H9 (cell line): ENCODE results near the gene VPS35L. TPM values are rescaled to one million over a fixed set of nuclear protein-coding genes. Genes with fewer than 3 reads are reported as not detected.

Experiments used
- DNase-seq: peaks from one replicate; pipeline ENCODE4 v3.0.0-alpha.2; 2017
- H2AFZ ChIP-seq: one replicate; pipeline ENCODE4 v1.6.1; 2013; ENCODE audit warnings: mild to moderate bottlenecking, low read length, control low read depth, moderate library complexity
- H2AK5ac ChIP-seq: 2 replicates; pipeline ENCODE4 v1.6.1; 2013; ENCODE audit warnings: low read length, control low read depth, mixed read lengths; ENCODE audit not compliant: insufficient read length
- H2BK120ac ChIP-seq: one replicate; pipeline ENCODE4 v1.6.1; 2013; ENCODE audit warnings: low read depth, mild to moderate bottlenecking, low read length, control low read depth, inconsistent platforms; ENCODE audit not compliant: poor library complexity, severe bottlenecking
- H2BK12ac ChIP-seq: 2 replicates; pipeline ENCODE4 v1.6.1; 2013; ENCODE audit warnings: low read length, control low read depth, mixed read lengths, low read depth; ENCODE audit not compliant: insufficient read length
- H2BK15ac ChIP-seq: 2 replicates; pipeline ENCODE4 v1.6.1; 2013; ENCODE audit warnings: low read depth, low read length, control low read depth
- H2BK20ac ChIP-seq: one replicate; pipeline ENCODE4 v1.6.1; 2013; ENCODE audit warnings: low read depth, mild to moderate bottlenecking, low read length, control low read depth, inconsistent platforms; ENCODE audit not compliant: poor library complexity, severe bottlenecking
- H2BK5ac ChIP-seq: 2 replicates; pipeline ENCODE4 v1.6.1; 2013; ENCODE audit warnings: low read length, control low read depth, mixed read lengths; ENCODE audit not compliant: insufficient read length
- H3K14ac ChIP-seq: 2 replicates; pipeline ENCODE4 v1.6.1; 2013; ENCODE audit warnings: low read length, control low read depth; ENCODE audit not compliant: insufficient read depth
- H3K18ac ChIP-seq: 2 replicates; pipeline ENCODE4 v1.6.1; 2013; ENCODE audit warnings: low read depth, mild to moderate bottlenecking, mixed read lengths, low read length, control low read depth; ENCODE audit not compliant: insufficient read length
- H3K23ac ChIP-seq: 2 replicates; pipeline ENCODE4 v1.6.1; 2013; ENCODE audit warnings: low read length, control low read depth, mixed read lengths, low read depth; ENCODE audit not compliant: insufficient read length
- H3K23me2 ChIP-seq: 2 replicates; pipeline ENCODE4 v1.6.1; 2013; ENCODE audit warnings: low read depth, mild to moderate bottlenecking, mixed read lengths, low read length, control low read depth; ENCODE audit not compliant: insufficient read length, poor library complexity, severe bottlenecking
- H3K27ac ChIP-seq: 2 replicates; pipeline ENCODE4 v1.5.1; 2013; ENCODE audit warnings: low read length, control low read depth, mixed read lengths, low read depth; ENCODE audit not compliant: insufficient read length
- H3K27me3 ChIP-seq: 2 replicates; pipeline ENCODE4 v1.6.1; 2013; ENCODE audit warnings: low read length, control low read depth, inconsistent platforms; ENCODE audit not compliant: insufficient read depth
- H3K4ac ChIP-seq: 2 replicates; pipeline ENCODE4 v1.6.1; 2013; ENCODE audit warnings: low read depth, mild to moderate bottlenecking, control low read depth, inconsistent platforms, low read length, moderate library complexity
- H3K4me1 ChIP-seq: 2 replicates; pipeline ENCODE4 v1.6.1; 2013; ENCODE audit warnings: low read length, control low read depth, inconsistent platforms; ENCODE audit not compliant: insufficient read depth
- H3K4me2 ChIP-seq: 2 replicates; pipeline ENCODE4 v1.6.1; 2013; ENCODE audit warnings: low read length, control low read depth, mixed read lengths; ENCODE audit not compliant: insufficient read length, insufficient read depth
- H3K56ac ChIP-seq: 2 replicates; pipeline ENCODE4 v1.6.1; 2013; ENCODE audit warnings: low read depth, mild to moderate bottlenecking, mixed read lengths, low read length, control low read depth; ENCODE audit not compliant: insufficient read length
- H3K79me1 ChIP-seq: 2 replicates; pipeline ENCODE4 v1.6.1; 2013; ENCODE audit warnings: low read depth, mild to moderate bottlenecking, moderate library complexity, low read length, control low read depth, inconsistent platforms; ENCODE audit not compliant: insufficient read depth, poor library complexity, severe bottlenecking
- H3K79me2 ChIP-seq: 2 replicates; pipeline ENCODE4 v1.6.1; 2013; ENCODE audit warnings: low read length, control low read depth, inconsistent platforms; ENCODE audit not compliant: insufficient read depth
- H3K9ac ChIP-seq: 2 replicates; pipeline ENCODE4 v1.6.1; 2013; ENCODE audit warnings: low read length, control low read depth, mixed read lengths; ENCODE audit not compliant: insufficient read length; ENCODE audit errors: extremely low read depth
- H3K9me3 ChIP-seq: one replicate; pipeline ENCODE4 v1.6.1; 2013; ENCODE audit warnings: low read depth, low read length, inconsistent platforms; ENCODE audit not compliant: control insufficient read depth
- H3T11ph ChIP-seq: one replicate; pipeline ENCODE4 v1.6.1; 2013; ENCODE audit warnings: mild to moderate bottlenecking, low read length, control low read depth, inconsistent platforms
- H4K20me1 ChIP-seq: one replicate; pipeline ENCODE4 v1.6.1; 2013; ENCODE audit not compliant: control insufficient read depth, insufficient read length, insufficient read depth
- H4K5ac ChIP-seq: 2 replicates; pipeline ENCODE4 v1.6.1; 2013; ENCODE audit warnings: low read depth, mild to moderate bottlenecking, mixed read lengths, low read length, control low read depth; ENCODE audit not compliant: insufficient read length
- H4K8ac ChIP-seq: replicated peaks from 2 replicates; pipeline ENCODE4 v1.6.1; 2013; ENCODE audit warnings: low read length, control low read depth, mixed read lengths, low read depth; ENCODE audit not compliant: insufficient read length
- H4K91ac ChIP-seq: 2 replicates; pipeline ENCODE4 v1.6.1; 2013; ENCODE audit warnings: low read depth, mild to moderate bottlenecking, moderate library complexity, mixed read lengths, low read length, control low read depth; ENCODE audit not compliant: insufficient read length
- H3K27ac Mint-ChIP-seq, 3 experiments: 2 replicates in 2 of 3; 3 replicates in 1 of 3; pipeline ENCODE4 v1.8.0; 2020 to 2021; ENCODE audit warnings: mixed read lengths in 3 of 3, mild to moderate bottlenecking in 1 of 3, moderate library complexity in 1 of 3
- H3K27me3 Mint-ChIP-seq: 2 replicates; pipeline ENCODE4 v1.8.0; 2021; ENCODE audit warnings: low read depth, mild to moderate bottlenecking, moderate library complexity, mixed read lengths
- H3K36me3 Mint-ChIP-seq, 3 experiments: 2 replicates in 2 of 3; 3 replicates in 1 of 3; pipeline ENCODE4 v1.8.0; 2020 to 2021; ENCODE audit warnings: low read depth in 3 of 3, mixed read lengths in 3 of 3; ENCODE audit not compliant: insufficient read depth in 1 of 3
- H3K4me1 Mint-ChIP-seq, 2 experiments: 2 replicates each; pipeline ENCODE4 v1.8.0; 2020; ENCODE audit warnings: mixed read lengths in 2 of 2
- H3K4me3 Mint-ChIP-seq, 2 experiments: 2 replicates in 1 of 2; 3 replicates in 1 of 2; pipeline ENCODE4 v1.8.0; 2020 to 2021; ENCODE audit warnings: mild to moderate bottlenecking in 2 of 2, mixed read lengths in 2 of 2, moderate library complexity in 1 of 2
- H3K9me3 Mint-ChIP-seq, 2 experiments: 2 replicates in 1 of 2; 3 replicates in 1 of 2; pipeline ENCODE4 v1.8.0; 2020; ENCODE audit warnings: mild to moderate bottlenecking in 2 of 2, mixed read lengths in 2 of 2, moderate library complexity in 1 of 2
- CTCF ChIP-seq: fragments of 200-600 bp; sonication (generic); conservative IDR thresholded peaks from 3 replicates; pipeline ENCODE4 v1.8.0; 2021; ENCODE audit warnings: antibody characterized with exemption, mild to moderate bottlenecking
- WGBS: extraction: QIAGEN DNeasy Blood & Tissue Kit; methylation state at CpG from one replicate; pipeline ENCODE4 v1.1.7; 2013; ENCODE audit warnings: missing lambda C conversion rate, low lambda C conversion rate, mixed read lengths; ENCODE audit not compliant: insufficient read length; ENCODE audit errors: extremely low coverage; 5-methylcytosine and 5-hydroxymethylcytosine counted together
- total RNA-seq: library from RNA; stranded (reverse); gene quantifications from 2 replicates; pipeline ENCODE4 v1.2.1, GENCODE V29; 2021

VPS35L gene
- total RNA-seq, 1 experiment from 2014 or later, result 58.4 TPM

GRCh38 chr16:19701091-19701490 lies 145.6 kb downstream of the VPS35L start:
- Histone ChIP-seq H3K9me3 (no peaks in the 10 kb centered on the region), H4K8ac (no peak overlapping the region), H3K9ac (no peak overlapping the region), H3K79me1 (no peaks in the 10 kb centered on the region), H2AK5ac (no peak overlapping the region), H3K23me2 (no peaks in the 10 kb centered on the region), H3K4ac (no peak overlapping the region), H3K14ac (no peak overlapping the region), H3K27me3 (no peaks in the 10 kb centered on the region), H2AFZ (no peak overlapping the region), H2BK15ac (no peak overlapping the region), H2BK20ac (no peak overlapping the region), H2BK120ac (no peak overlapping the region), H3K56ac (no peak overlapping the region), H3K23ac (no peak overlapping the region), H3K79me2 (0 out of 2 replicates have a peak, but pooled peaks cover 2% of the 10 kb centered on the region), H3K27ac (no peak overlapping the region), H3T11ph (no peak overlapping the region), H2BK5ac (no peak overlapping the region), H3K4me2 (no peak overlapping the region), H3K18ac (no peak overlapping the region), H4K91ac (no peak overlapping the region), H4K5ac (no peak overlapping the region), H3K4me1 (no peaks in the 10 kb centered on the region), H4K20me1 (no peaks in the 10 kb centered on the region), H2BK12ac (no peak overlapping the region)
- H3K4me3 Mint-ChIP-seq, result no peak overlapping the region
- WGBS, result no CpG with 5 or more reads among the region's 3 CpGs
- no peak for TF ChIP-seq CTCF
- H3K27me3 Mint-ChIP-seq, result no peaks in the 10 kb centered on the region
- H3K4me1 Mint-ChIP-seq, result no peaks in the 10 kb centered on the region
- 0 out of 7 replicates have a peak overlapping the region, but pooled peaks of 1 of the 3 experiments have one; percentile 40 for H3K27ac Mint-ChIP-seq
- no peak for DNase-seq
- H3K36me3 Mint-ChIP-seq, result peaks cover 66 to 99% (median 99%) of the 10 kb centered on the region in 3 experiments
- peaks cover 0 to 9% of the 10 kb centered on the region in 2 experiments; a peak in 1 of 5 replicates for H3K9me3 Mint-ChIP-seq
